GM19328 (cell line): ENCODE results near the gene CHRNB4.
"Not testable (repeated sequence)": the region's sequence is repeated elsewhere in the genome, so short reads cannot be mapped to it uniquely, and the experiment has no call there.

Experiments
- ATAC-seq: cut with Tn5 transposase; IDR thresholded peaks from one replicate; pipeline ENCODE4 v1.9.1; 2021; ENCODE audit warnings: mild to moderate bottlenecking, moderate library complexity; ENCODE audit not compliant: unreplicated experiment

CHRNB4 gene

GRCh38 chr15:78618064-78618463 lies 22.9 kb downstream of the CHRNB4 start:
- no peak for ATAC-seq

GRCh38 chr15:78617516-78617915 lies 23.5 kb downstream of the CHRNB4 start:
- no peak for ATAC-seq

GRCh38 chr15:78617076-78617475 lies 23.9 kb downstream of the CHRNB4 start:
- no peak for ATAC-seq

GRCh38 chr15:78616506-78616905 lies 24.5 kb downstream of the CHRNB4 start:
- no peak for ATAC-seq

- no peak for ATAC-seq
Observed at GRCh38 chr15:78615151-78615589, 25.8 kb downstream of the CHRNB4 start.

- ATAC-seq: no peak
Observed at GRCh38 chr15:78614021-78614420, 27.0 kb downstream of the CHRNB4 start.

GRCh38 chr15:78609551-78609950 lies 31.5 kb downstream of the CHRNB4 start:
- not testable (repeated sequence) for ATAC-seq

- ATAC-seq: no peak
Observed at GRCh38 chr15:78605680-78606079, 35.3 kb downstream of the CHRNB4 start.

GRCh38 chr15:78605201-78605600 lies 35.8 kb downstream of the CHRNB4 start:
- no peak for ATAC-seq

GRCh38 chr15:78604420-78604819 lies 36.6 kb downstream of the CHRNB4 start:
- ATAC-seq: no peak

GRCh38 chr15:78603467-78603866 lies 37.5 kb downstream of the CHRNB4 start:
- no peak for ATAC-seq

- ATAC-seq: no peak
Observed at GRCh38 chr15:78599189-78599588, 41.8 kb downstream of the CHRNB4 start.

GRCh38 chr15:78598348-78598747 lies 42.7 kb downstream of the CHRNB4 start:
- ATAC-seq: no peak

- no peak for ATAC-seq
Observed at GRCh38 chr15:78597583-78597982, 43.4 kb downstream of the CHRNB4 start.

GRCh38 chr15:78574944-78575343 lies 66.1 kb downstream of the CHRNB4 start:
- ATAC-seq: no peak
